DMS 273 (cell line): ENCODE results near the gene MTARC1.
A peak's percentile ranks its signal among the peaks of the same experiment; 100 is the strongest.

Experiments used
- DNase-seq: peaks from one replicate; lab custom pipeline; 2025; ENCODE audit not compliant: unreplicated experiment; lab: John Stamatoyannopoulos, UW

MTARC1 gene

DNA sequence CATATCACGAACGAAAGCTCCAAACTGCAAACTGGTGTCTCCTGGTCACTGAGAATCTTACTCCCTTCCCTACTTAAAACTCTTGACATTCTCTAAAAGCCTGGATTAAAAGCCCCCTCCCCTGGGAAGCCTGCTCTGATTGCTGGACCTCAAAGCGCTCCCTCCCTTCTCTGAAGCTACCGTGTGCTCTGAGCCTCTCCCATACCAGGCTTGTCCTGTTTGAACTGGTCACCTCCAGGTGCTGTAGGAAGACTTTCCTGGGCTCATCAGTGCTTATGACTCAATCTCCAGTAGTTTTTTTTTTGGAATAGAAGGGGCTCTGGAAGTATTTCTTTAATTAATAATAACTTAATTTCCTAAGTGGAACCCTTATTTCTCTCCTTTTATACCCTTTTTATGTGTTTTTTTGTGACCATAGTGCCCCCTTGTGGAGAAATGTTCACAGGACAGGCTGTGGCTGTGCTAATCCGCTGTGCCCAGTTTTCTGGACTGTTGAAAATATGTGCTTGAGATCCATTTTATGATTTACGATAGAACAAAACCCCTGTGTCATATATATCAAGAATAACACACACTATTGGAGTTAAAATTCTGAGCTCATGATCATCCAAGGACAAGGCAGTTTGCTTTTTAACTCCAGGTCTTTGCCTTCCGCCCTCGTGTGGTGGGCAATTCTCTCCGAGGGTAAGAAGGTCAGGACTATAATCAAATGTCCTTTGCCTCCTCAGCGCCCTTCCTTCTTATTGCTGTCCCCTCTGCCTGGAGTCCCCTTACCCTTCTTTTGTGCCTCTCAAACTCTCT, 16.9 kb downstream of the MTARC1 start:
- peak; percentile 53 for DNase-seq

DNA sequence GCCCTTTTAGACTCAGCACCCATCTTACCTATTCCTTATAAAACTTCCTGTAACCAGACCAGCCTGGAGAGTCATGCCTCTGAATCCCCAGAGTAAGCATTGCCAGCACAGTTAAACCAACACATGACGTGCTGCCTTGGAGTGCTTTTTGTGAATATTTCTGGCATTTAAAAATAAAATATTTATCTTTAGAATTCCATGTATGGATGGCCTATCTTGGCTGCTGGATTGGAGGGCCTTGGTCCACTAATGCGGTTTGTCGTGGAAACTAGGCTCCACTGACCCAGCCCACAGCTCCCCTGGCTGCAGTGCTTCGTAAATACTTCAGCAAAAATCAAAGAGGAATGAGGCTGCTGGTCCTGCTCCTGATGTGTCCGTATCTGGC, 17.5 kb downstream of the MTARC1 start:
- DNase-seq: no peak

DNA sequence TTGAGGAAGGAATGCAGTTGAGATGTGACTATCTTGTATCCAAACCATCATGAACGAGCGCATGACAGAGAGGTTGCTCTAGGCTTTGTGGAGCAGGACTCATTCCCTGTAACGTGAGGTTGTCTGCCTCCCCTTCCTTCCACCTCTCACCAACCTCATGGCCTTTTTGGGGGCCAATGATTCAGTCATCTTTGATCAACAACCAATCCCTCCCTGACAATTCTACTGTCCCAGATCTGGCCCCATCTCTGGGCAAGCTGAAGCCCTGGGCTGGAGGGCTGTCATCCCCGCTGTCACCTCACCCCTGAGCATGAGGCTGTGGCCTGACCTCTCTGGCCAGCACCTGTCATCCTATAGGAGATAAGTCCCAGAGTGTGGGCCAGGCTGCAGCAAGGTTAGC, 19.7 kb downstream of the MTARC1 start:
- no peak for DNase-seq

DNA sequence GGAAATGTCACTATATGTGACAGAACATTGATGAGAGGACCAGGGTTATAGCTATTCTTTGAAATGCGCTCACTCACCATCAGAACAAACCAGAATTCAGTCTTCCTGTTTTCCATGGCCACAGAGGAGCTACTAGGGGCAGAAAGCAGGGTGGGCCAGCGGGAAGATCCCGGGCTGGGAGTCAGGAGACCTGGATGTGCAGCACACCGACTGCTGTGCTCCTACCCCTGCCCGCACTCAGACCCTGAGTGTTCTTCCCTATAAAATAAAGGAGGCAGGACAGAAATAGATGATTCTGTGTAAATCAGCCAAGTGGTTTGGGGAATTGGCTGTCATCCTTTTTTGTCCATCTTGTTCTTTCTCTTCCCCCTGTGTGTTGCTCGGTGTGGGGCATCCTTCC, 21.0 kb downstream of the MTARC1 start:
- no peak for DNase-seq

DNA sequence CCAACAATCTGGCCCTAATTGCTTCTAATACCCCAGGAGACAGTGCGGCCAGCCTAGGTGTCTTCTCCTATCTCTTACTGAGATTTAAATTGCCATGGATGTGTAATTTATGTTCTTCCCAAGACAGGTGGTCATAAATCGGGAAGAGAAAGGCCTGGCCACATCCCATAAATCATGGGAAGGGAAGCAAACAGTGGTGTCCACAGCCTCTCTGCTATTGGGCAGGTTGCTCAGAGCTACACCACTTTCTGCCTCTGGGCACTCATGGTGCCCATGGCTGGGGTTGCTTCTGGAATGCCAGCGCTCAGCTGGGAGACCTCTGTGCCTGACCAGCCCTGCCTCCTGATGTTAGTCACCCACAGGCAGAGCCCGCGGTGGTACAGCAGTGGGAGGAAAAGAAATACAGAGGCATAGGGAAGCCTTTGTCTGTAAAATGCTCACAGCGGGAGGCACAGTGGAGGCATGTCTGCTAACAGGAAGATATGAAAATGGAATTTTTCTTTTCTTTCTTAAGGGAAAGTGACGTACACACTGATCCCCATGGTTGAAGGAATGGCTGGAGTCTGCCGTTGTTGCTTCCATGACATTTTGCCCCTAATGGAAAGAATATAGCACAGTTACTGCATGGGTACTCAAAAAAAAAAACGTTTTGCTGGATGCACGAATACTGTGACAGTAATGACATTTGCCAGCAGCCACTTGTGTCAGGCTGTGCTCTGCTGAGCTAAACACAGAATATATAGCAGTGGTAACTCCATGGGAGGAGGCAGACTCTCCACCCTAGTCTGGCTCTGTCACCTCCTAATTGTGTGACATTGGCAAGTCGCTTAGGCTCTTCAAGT, 21.9 kb downstream of the MTARC1 start:
- no peak for DNase-seq

DNA sequence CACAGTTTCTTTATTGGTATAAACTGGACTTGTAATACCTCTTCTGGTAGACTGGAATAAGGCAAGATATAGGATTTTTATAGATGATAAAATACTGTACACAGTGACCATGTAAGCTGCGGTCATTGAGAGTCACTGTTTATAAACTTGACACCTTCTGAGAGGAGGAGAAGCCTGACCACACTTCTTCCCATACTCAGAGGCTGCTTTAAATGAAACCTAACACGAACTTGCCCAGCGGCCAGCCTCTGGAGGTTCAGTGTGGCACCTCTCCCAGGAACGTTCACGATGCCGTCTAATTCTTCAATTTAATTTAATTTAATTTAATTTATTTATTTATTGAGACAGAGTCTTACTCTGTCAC, 22.5 kb downstream of the MTARC1 start:
- no peak for DNase-seq

DNA sequence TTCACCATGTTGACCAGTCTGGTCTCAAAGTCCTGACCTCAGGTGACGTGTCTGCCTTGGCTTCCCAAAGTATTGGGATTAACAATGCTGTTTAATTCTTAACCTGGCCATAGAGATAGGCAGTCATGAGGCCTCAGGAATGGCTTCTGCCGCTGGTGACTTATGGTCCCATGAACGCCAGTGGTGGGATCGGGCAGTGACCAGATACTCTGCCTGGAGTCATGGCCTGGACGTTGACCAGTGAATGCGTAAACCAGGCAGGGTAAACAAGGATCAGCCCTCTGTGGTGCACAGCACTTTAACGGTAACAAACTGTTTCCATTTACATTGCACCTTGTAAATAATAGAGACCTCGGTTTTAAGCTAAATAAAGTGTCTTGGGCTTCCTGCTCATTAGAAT, 23.0 kb downstream of the MTARC1 start:
- no peak for DNase-seq

DNA sequence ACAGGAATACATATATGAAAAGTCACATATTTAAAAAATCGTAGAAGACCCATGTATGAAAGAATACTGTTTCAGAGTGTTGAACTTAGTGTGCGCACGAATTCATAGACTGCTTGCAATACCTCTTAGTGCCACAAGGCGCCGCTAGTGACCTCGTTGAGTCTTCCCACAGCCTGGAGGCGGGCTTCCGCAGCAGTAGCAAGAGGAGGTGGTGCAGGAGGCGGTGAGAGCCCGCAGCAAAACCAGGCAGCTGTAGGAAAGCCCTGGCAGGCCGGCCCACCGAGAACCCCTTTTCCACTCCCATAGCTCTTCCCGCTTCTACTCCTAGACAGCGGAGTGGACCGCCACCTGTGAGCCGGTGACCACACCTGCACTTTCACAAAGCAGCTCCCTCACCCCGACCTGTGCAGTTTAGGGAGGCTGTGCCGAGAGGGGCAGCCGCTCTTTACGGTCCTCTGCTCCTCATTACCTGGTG, 23.5 kb downstream of the MTARC1 start:
- DNase-seq: peak; percentile 76

DNA sequence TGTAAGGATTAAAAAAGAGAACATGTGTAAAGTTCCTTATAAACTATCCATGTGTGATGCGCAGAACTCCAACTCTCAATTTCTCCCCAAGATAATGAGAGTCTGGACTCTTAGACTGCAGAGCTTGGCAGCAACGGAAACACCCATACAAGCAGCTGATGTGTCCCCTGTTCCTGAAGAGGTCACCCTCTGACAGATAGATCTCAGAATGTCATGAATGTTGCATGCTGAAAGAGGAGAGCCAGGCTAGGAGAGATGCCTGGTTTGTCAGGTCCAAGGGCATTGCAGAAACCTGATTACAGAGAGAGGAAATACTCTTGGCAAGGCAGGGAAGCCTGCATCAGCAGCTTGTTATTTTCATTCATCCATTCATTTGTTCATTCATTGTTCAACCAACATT, 24.2 kb downstream of the MTARC1 start:
- no peak for DNase-seq

DNA sequence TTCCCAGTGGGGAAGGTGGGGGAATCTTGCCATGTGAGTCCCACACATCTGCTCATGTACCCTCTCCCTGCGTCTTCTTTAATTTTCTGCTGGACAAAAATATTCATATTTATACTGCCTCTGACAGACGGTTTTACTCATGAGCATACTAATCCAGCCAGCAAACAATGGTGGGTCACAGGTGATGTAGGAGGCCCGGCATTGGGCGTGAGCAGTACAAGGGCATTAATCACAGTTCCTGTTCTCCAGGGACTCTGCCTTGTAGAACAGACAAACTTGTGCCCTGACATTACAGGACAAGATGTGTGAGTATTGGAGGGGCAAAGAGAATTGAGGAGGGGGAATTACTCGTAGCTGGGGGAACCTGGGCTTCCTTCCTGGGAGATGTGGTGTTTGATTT, 25.0 kb downstream of the MTARC1 start:
- DNase-seq: no peak

DNA sequence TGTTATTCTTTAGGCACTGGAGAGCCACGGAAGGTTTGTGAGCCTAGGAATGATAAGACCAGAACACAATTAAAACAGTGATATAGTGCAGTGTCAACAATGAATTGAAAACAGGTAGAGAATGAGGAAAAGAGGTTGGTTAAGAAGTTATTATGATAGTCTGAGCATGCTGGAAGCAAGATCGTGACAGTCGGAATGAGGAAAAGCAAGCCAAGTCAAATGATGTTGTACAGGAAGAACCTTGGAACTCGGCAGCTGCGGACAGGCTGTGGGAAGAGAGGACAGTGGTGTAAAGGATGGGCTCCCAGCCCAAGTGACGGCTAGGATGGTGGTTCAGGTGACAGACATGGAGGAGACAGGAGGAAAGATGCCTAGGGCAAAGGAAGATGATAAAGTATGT, 25.6 kb downstream of the MTARC1 start:
- no peak for DNase-seq

DNA sequence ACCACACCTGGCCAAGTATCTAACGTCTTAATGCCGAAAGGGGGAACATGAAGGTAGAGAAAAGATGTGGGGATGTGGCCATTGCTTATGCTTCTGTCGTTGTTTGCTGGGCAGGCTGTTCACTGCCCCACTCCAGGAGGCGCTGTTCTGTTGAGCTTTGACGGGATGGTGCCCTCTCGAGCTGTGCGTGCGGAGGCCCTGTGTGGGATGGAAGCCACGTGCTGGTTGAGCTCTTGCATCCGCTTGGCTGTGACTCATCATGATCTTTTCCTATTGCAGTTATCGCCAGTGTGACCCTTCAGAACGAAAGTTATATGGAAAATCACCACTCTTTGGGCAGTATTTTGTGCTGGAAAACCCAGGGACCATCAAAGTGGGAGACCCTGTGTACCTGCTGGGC, 26.3 kb downstream of the MTARC1 start:
- no peak for DNase-seq

DNA sequence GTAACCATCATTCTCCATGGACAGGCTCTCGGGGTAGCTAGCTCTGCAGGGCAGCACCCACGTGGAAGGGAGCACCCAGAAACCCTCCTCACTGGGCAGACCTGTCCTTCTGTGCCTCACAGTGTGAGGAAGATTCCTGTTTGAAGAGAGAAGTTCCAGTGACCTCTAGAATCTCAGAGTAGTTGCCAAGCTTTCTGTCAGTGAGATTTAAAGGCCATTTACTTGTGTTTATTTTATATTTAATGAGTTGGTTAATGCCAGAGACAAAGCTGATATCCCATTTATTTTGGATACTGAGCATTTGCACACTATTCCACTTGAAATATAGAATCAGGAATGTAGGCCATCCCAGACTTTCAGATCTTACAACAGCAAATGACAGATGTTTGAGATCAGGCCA, 28.7 kb downstream of the MTARC1 start:
- no peak for DNase-seq

DNA sequence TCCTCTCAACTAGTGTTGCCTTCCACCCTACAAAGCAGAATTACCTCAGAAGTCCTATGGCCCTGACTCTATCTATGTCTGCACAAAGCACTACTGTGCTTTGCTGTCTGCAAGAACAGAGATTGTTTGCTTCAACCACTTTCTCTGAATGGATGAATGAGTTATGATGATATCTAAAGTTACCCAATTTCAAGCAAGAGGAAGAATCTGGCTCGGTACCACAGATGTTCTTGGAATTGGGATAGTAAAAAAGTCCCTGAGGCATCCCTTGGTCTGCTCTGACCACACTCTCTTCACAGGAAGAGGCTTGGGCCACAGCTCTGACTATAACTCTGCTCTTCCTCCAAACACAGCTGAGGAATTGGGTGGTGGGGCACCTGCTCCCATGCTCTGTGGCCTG, 31.2 kb downstream of the MTARC1 start:
- no peak for DNase-seq

DNA sequence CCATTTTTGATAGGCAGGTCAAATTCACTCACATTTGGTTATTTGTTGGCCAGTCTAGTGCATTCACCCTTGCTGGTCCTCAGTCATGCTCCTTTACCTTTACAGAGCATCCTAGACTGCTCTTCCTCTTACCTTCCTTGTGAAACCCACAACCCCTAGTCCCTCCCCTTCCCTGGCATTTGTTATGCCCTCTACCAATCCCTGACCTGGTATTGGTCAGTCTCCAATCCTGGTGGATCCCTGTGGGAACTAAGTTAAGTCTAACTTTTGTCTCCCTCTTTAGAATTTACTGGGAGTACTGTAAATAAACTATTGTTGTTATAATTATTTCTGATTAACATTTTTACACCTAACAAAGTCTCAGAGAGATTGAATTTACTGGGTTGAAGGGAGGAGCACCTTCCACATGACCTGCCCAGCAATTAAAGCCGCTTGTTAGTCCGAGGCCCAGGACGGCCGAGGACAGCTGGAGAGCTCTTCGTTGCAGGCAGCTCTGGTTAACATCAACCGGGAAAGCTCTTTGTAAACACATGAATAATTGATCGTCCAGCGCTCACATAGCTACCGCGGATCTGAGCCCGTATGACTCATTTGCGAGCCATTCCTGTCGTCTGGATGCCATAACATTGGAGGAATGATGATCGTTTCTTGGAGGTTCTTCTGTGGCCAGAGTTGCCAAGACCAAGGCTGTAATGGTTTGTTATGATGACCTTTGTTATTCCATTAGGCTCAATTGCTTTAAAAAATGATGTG, 31.9 kb downstream of the MTARC1 start:
- DNase-seq: no peak

DNA sequence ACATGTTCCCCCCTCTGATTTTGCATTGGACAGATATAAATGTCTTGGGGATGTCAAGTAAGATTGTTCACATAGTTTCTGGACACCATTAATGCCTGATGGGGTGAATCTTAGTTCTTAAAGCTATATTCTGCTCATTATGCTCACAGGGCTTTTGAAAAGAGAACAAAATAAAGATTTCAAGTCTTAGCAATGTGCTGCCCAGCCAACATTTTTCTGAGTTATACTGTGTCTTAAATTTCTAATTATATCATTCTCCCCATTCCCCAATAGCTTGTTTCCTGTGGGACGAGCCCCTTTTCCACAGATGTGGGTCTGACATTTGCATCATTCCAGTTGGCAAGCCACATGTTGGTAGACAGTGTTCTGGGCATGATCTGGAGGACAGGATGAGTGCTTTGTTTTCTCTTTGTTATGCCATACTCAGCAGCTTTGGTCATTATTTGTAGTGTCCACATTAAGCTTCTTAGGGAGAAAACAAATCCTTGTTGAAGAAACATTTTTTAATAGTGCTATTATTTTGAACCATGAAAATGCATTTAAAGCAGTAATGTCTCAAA, 32.8 kb downstream of the MTARC1 start:
- no peak for DNase-seq

DNA sequence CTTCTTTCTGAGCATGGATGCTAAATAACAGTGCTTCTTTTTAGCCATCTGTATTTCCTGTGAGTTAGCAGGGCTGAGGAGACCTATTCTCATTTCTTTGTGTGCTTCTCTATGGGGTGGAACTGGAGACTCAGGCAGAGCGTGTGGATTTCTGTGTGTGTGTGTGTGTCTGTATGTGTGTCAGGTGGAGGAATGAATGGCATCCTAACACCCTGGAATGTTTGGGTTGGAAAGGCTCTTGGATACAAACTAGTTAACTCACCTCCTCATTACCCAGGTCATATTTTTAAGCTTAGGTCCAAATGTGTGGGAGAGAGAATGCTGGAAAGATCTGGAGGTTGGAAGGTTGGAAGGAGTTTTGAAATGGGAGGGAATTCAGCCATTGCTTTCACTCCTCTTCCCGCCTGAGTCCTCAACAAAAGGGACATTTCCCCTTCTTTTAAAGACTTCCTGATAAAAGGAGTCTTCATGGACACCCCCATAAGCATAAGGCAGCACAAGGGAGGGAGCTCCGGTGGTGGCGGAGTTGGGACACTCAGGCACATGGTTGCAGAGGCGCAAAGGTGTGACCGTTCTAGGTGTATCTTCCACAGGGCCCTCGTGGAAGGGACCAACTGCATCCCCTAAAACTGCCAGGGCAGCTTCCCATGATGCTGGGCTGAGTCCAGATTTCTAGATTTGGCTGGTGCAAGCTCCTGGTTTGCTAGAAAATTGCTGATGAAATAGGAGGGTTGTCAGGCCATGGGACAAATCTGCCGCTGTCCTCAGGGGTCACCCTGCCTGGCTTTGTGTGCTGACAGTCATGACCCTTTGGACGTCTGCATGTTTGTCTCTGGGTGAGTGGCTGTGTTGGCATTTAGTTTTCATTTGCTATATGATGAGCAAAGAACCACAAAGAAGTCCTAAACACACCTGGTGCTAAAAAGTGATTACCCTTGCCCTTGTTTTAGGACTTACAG, 37.6 kb downstream of the MTARC1 start:
- no peak for DNase-seq

DNA sequence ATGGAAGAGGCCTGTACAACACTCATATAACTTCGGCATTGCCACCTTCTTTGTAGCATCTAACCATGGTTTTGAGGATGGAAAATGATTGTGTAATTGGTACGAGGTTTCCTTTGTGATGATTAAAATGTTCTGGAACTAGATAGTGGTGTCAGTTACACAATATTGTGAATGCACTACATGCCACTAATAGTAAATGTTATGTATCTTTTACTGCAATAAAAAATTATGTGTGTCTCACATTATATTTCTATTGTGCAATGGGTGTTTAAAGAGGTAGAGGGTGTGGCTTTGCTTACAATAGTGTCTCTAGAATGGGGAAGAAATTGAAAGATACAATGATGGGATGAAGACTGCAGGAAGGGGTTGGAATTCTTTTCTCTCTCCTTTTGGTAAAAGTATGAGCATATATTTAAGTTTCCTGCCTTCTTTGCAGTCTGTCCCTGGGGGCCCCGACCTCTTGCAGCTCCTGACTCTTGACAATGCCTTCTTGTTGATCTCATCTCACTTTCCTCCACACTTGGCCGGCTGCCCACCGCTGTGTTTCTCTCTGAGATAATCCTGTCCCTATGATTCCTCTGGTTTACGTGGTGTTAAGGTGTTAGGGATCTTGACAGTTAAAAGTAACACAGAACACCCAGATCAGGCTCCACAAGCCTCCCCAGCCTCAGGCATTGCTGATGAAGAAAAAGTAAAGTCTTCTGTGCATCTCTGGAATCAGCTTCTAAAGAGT, 39.3 kb downstream of the MTARC1 start:
- no peak for DNase-seq

DNA sequence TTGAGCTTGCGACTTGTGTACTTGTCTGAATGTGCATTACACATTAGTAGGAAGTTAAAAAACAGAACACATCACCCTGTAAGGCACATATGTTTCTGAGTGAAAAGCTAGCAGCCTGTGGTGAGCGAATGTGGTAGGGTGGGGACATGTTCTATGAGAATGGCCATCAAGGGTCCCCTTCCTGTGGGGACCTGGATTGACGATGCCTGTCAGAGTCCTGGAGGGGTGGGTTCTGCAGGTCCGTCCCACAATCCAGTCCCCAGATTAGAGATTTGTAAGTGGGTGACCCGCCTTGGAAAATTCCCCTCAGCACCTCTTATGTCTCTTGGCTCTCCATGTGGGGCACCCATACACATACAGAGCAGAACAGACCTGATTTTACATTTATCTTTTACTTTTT, 40.0 kb downstream of the MTARC1 start:
- no peak for DNase-seq
